IPS-18c (cell line): ENCODE measurements around the gene RPS6KA1.
"Not testable (repeated sequence)": the region's sequence is repeated elsewhere in the genome, so short reads cannot be mapped to it uniquely, and the experiment has no call there.

ENCODE experiments used
- H3K4me3 ChIP-seq: 2 replicates; pipeline ENCODE4 v1.7.0; 2013; ENCODE audit warnings: low read depth, mild to moderate bottlenecking, low read length, moderate library complexity; ENCODE audit not compliant: insufficient read depth
- H3K9me3 ChIP-seq: one replicate; pipeline ENCODE4 v1.6.1; 2013; ENCODE audit warnings: mild to moderate bottlenecking, low read length, moderate library complexity; ENCODE audit not compliant: control insufficient read depth, insufficient read depth

Gene RPS6KA1

GRCh38 chr1:26575348-26575747 lies 45.8 kb downstream of the RPS6KA1 start:
- Histone ChIP-seq H3K9me3 (no peaks in the 10 kb centered on the region), H3K4me3 (no peak overlapping the region)

DNA sequence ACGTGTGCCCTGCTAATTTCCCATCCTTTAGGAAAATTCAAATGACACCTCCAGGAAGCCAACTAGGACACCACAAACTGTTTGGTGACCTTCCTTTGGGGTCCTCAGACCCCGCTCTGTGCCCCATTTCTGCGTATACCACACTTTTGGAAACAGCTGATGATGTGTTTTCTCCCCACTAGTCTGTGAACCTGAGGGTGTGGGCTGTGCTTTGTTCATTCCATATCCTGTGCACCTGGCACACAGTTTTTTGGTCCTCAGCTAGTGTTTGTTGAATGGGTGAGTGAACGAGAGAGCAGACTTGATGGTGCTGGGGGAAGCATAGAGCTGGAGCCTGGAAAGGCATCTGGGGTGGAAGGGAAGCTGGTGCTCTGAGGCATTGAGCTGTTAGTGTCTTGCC lies 48.6 kb downstream of the RPS6KA1 start:
- H3K9me3 ChIP-seq = no peaks in the 10 kb centered on the region
- no peak overlapping the region for H3K4me3 ChIP-seq

- Histone ChIP-seq H3K4me3 (no peak overlapping the region), H3K9me3 (no peaks in the 10 kb centered on the region)
Measured at GRCh38 chr1:26579681-26580111, 50.1 kb downstream of the RPS6KA1 start.

GRCh38 chr1:26580116-26580515 lies 50.6 kb downstream of the RPS6KA1 start:
- no peak overlapping the region for H3K4me3 ChIP-seq
- no peaks in the 10 kb centered on the region for H3K9me3 ChIP-seq

DNA sequence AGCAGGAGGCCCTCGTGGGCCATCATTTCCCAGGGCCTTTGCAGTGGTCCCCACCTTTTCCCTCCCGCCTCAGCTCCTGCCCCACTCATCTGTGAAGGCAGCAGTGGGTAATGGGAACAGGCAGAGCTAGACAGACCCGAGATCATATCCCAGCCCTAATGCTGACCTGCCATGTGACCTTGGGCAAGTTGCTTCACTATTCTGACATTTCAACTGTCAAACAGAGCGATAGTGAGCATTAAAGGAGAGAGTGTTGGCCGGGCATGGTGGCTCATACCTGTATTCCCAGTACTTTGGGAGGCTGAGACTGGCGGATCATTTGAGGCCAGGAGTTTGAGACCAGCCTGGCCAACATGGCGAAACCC lies 51.7 kb downstream of the RPS6KA1 start:
- Histone ChIP-seq H3K9me3 (peaks cover 2% of the 10 kb centered on the region), H3K4me3 (no peak overlapping the region)

- no peak overlapping the region for H3K4me3 ChIP-seq
- peaks cover 2% of the 10 kb centered on the region for H3K9me3 ChIP-seq
Measured at GRCh38 chr1:26582053-26582835, 52.7 kb downstream of the RPS6KA1 start.

DNA sequence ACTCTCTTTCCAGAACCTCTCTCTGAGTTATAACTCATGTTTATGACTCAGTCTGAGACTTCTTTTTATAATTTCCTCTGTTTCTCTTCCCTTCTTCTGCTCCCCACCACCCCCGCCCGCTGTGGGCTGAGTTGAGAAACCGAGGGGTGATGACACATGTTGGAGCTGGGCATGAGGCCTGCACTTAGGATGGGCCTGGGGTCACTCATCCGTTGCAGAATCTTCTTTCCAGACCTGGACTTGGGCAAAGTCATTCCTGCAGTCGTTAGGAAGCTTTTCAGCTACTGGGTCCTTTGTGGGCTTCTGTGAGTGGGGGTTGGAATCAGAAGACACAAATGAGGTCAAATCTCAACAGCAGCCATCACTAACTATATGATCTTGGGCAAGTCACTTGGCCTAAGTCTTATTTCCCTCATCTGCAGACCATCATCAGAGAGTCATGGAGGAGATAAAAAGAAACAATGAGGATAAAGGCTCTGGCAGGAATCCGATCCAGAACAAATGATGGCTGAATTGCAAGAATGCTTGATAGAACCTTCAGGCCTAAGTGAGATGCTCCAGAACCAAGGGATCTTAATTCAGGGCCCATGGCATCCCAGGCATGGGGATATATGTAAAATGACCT lies 53.4 kb downstream of the RPS6KA1 start:
- Histone ChIP-seq H3K9me3 (peaks cover 2% of the 10 kb centered on the region), H3K4me3 (no peak overlapping the region)

- Histone ChIP-seq H3K9me3 (peaks cover 2% of the 10 kb centered on the region), H3K4me3 (no peak overlapping the region)
Measured at GRCh38 chr1:26583646-26584485, 54.3 kb downstream of the RPS6KA1 start.

DNA sequence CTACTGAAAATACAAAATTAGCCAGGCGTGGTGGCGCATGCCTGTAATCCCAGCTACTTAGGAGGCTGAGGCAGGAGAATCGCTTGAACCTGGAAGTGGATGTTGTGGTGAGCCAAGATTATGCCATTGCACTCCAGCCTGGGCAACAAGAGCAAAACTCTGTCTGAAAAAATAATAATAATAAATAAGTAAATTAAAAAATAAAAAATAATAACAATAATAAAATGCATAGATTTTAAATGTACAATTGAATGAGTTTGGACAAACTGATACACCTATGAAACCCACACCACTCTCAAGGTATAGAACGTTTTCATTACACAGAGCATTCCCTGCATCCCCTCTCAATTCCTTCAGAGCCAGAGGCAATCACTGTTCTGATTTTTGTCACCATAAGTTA lies 55.0 kb downstream of the RPS6KA1 start:
- H3K4me3 ChIP-seq, H3K9me3 ChIP-seq: not testable (repeated sequence)

DNA sequence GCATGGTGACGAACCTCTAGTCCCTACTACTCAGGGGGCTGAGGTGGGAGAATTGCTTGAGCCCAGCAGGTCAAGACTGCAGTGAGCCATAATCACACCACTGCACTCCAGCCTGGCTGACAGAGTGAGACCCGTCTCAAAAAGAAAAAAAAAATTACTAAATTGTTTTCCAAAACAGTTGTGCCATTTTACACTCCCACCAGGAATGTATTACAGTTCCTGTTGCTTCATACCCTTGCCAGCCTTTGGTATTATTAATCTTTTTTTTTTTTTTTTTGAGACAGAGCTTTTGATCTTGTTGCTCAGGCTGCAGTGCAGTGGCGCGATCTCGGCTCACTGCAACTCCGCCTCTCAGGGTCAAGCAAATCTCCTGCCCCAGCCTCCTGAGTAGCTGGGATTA lies 55.9 kb downstream of the RPS6KA1 start:
- peaks cover 2% of the 10 kb centered on the region for H3K9me3 ChIP-seq
- no peak overlapping the region for H3K4me3 ChIP-seq

DNA sequence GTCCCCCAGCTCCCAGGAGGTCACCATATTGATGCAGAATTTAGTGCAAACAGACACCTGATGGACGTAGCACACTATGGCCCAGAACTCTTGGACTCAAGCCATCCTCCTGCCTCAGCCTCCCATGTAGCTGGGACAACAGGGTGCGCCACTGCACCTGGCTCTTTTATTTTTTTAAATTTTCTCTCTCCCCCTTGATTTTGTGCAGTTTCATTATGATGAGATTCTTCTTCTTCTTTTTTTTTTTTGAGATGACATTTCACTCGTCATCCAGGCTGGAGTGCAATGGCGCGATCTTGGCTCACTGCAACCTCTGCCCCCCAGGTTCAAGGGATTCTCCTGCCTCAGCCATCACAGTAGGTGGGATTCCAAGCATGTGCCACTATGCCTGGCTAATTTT lies 63.8 kb downstream of the RPS6KA1 start:
- H3K4me3 ChIP-seq = no peak overlapping the region
- H3K9me3 ChIP-seq = no peaks in the 10 kb centered on the region

DNA sequence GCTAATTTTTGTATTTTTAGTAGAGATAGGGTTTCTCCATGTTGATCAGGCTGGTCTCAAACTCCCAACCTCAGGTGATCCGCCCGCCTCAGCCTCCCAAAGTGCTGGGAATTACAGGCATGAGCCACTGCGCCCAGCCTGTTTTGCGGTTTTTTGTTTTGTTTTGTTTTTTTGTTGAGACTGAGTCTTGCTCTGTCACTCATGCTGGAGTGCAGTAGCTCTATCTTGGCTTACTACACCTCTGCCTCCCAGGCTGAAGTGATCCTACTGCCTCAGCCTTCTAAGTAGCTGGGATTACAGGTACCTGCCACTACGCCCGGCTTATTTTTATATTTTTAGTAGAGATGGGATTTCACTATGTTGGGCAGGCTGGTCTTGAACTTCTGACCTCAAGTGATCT lies 65.0 kb downstream of the RPS6KA1 start:
- H3K4me3 ChIP-seq, H3K9me3 ChIP-seq: not testable (repeated sequence)

GRCh38 chr1:26597629-26598039 lies 68.1 kb downstream of the RPS6KA1 start:
- Histone ChIP-seq H3K4me3 (no peak overlapping the region), H3K9me3 (no peaks in the 10 kb centered on the region)

DNA sequence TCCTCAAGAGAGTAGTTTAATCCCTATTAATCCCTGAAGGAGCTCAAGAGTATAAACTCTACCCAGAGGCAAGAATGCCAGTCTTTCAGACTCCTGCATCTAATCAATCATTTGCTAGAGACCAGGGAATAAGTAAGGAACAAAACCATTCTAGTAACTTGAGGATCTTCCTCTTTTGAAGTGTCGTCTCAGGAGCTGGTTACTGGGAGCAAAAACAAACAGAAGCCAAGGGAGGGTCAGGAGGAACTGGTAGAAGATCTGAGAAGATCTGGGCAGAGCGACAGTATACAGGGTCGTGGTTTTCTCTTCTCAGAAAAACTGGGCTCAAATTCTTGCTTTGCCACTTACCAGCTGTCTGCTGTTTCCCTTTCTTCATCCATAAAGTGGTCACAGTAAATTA lies 69.3 kb downstream of the RPS6KA1 start:
- H3K4me3 ChIP-seq = no peak overlapping the region
- H3K9me3 ChIP-seq = no peaks in the 10 kb centered on the region

DNA sequence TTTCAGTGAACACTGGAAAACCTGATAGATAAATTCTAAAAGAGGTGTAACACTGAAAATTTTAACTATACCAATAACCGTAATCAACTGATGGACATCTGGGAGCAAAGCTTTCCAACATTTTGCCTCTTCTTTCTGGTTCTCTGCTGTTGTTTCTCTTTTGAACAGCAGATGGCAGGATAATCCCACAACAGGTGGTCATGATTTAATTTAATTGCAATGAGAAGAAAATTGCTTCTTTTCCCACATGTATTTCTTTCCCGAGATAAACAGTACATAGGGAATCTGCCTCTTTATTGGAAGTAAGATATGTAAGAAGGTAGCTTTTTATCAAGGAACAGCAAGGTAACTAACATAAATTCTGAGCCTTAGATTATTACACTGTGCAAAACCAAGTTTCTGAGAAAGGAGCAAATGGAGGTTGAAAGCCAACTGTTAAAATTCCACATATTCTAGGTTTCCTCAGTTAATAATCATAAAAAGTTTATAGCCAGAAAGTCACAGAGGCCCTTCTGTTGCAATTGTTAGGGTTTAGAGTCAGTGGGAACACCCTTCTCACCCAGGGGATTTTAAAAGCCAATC lies 72.9 kb downstream of the RPS6KA1 start:
- H3K4me3 ChIP-seq = no peak overlapping the region

DNA sequence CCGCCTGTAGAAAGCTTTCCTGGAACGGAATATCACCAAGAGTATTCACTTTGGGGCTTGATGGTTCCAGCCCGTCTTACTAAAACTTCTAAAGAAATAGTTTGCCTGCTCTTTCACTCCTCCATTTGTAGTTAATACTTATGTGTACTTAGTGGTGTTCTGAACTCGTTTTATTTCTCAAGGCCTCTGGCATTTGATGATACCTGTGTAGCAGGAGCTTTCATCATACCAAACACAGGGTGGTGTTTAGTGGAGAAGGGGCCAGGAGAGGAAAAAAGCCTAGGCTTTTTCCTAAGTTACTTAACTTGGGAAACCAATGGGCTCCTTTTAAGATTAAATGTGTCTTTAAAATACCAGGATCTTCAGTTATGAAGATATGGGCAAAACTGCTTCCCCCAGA lies 74.3 kb downstream of the RPS6KA1 start:
- Histone ChIP-seq H3K9me3 (no peaks in the 10 kb centered on the region), H3K4me3 (no peak overlapping the region)

More for the DNA sequence above, 72.9 kb downstream of the RPS6KA1 start:
- no peaks in the 10 kb centered on the region for H3K9me3 ChIP-seq

DNA sequence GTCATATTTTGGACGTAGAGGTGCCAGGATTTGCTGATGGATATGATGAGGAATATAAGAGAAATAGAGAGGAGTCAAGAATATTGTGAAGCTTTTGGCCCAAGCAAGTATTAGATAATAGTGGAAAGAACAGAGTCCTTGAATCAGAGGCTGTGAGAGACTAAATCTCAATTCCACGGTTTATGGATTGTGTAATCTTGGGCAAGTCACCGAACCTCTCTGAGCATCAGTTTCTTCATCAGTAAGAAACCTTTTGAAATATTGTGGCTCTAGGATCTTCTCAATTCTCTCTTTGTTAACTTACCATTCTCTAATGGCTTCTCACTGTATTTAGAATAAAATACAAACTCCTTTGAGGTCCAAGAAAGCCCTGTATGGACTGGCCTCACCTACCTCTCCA lies 77.6 kb downstream of the RPS6KA1 start:
- no peak overlapping the region for H3K4me3 ChIP-seq
- H3K9me3 ChIP-seq = no peaks in the 10 kb centered on the region

- no peak overlapping the region for H3K4me3 ChIP-seq
- no peaks in the 10 kb centered on the region for H3K9me3 ChIP-seq
Measured at GRCh38 chr1:26608895-26609294, 79.3 kb downstream of the RPS6KA1 start.
